Measurements from ENCODE around the gene FRMPD4. TPM values are rescaled to one million over a fixed set of nuclear protein-coding genes. Genes with fewer than 3 reads are reported as not detected.

FRMPD4 gene
- total RNA-seq, 1 donor, result 1.8 TPM

DNA sequence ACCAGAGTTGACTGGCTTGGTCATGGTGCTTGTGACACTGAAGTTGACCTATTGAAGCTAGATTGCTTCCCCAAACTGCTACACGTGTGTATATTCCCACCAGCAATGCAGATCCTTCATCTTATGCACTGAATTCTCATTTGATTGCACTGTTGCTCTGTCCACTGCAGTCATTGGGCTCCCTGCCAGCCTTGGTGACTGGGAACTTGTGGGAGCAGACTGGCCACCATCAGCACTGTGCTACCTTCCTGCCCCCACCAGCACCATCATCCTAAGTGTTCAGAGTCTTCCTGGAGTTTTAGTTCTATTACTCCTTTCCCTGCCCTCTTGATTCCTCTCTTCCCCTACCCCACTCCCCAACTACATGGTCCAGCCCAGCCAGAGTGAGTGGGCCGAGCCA is 535.2 kb downstream of the FRMPD4 start:
- TF ChIP-seq, protein P1, sequence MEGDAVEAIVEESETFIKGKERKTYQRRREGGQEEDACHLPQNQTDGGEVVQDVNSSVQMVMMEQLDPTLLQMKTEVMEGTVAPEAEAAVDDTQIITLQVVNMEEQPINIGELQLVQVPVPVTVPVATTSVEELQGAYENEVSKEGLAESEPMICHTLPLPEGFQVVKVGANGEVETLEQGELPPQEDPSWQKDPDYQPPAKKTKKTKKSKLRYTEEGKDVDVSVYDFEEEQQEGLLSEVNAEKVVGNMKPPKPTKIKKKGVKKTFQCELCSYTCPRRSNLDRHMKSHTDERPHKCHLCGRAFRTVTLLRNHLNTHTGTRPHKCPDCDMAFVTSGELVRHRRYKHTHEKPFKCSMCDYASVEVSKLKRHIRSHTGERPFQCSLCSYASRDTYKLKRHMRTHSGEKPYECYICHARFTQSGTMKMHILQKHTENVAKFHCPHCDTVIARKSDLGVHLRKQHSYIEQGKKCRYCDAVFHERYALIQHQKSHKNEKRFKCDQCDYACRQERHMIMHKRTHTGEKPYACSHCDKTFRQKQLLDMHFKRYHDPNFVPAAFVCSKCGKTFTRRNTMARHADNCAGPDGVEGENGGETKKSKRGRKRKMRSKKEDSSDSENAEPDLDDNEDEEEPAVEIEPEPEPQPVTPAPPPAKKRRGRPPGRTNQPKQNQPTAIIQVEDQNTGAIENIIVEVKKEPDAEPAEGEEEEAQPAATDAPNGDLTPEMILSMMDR (IDR thresholded peaks at IDR 0.05; ENCODE audit: extremely low read depth, low read depth, low read length), result no peak
- no peaks in the 10 kb centered on the region for H3K36me3 ChIP-seq (ENCODE audit: insufficient read depth, low read length)
- H3K27ac ChIP-seq (ENCODE audit: low read depth, low read length), result no peak overlapping the region
- H3K9me3 ChIP-seq (ENCODE audit: low read depth, low read length), result peaks cover 2% of the 10 kb centered on the region
- H3K79me2 ChIP-seq (ENCODE audit: insufficient read depth, low read length), result no peaks in the 10 kb centered on the region
- H4K20me1 ChIP-seq (ENCODE audit: insufficient read depth, low read length), result no peaks in the 10 kb centered on the region
- no peak overlapping the region for H2AFZ ChIP-seq (ENCODE audit: low read length)
- no peaks in the 10 kb centered on the region for H3K27me3 ChIP-seq (ENCODE audit: insufficient read depth, low read length)
- DNase-seq (ENCODE audit: insufficient read length, low spot score, missing footprints), result no peak
- H3K4me2 ChIP-seq (ENCODE audit: insufficient read depth, low read length), result no peak overlapping the region
- H3K4me1 ChIP-seq (ENCODE audit: insufficient read depth, low read length), result no peaks in the 10 kb centered on the region
- H3K4me3 ChIP-seq (ENCODE audit: insufficient read depth, low read length), result no peak overlapping the region

DNA sequence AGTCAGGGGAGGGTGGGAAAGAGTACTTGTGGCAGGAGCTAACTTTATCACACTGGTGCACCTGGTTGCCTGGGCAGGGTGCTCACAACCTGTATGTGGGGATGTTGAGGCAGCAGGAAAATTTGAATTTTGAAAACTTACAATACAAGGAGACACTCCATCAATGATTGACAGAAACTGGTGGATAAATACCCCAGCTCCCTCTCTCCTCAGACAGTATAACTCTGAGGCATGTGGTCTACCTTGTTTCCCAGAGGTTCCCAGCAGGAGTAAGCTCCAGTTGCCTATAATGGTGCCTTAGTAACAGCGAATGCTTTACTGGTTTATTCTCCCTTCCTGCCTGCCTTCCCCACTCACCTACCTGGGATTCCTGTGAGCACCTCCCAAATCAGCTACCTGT is 541.2 kb downstream of the FRMPD4 start:
- Histone ChIP-seq H3K27ac (ENCODE audit: low read depth, low read length) (no peak overlapping the region), H2AFZ (ENCODE audit: low read length) (no peak overlapping the region), H3K9me3 (ENCODE audit: low read depth, low read length) (no peaks in the 10 kb centered on the region), H3K4me3 (ENCODE audit: insufficient read depth, low read length) (no peak overlapping the region), H3K79me2 (ENCODE audit: insufficient read depth, low read length) (no peaks in the 10 kb centered on the region), H4K20me1 (ENCODE audit: insufficient read depth, low read length) (no peaks in the 10 kb centered on the region), H3K27me3 (ENCODE audit: insufficient read depth, low read length) (no peaks in the 10 kb centered on the region), H3K36me3 (ENCODE audit: insufficient read depth, low read length) (no peaks in the 10 kb centered on the region), H3K4me1 (ENCODE audit: insufficient read depth, low read length) (no peaks in the 10 kb centered on the region), H3K4me2 (ENCODE audit: insufficient read depth, low read length) (no peak overlapping the region)
- DNase-seq (ENCODE audit: insufficient read length, low spot score, missing footprints), result no peak
- TF ChIP-seq, protein P1 (IDR thresholded peaks at IDR 0.05; ENCODE audit: extremely low read depth, low read depth, low read length), result no peak

DNA sequence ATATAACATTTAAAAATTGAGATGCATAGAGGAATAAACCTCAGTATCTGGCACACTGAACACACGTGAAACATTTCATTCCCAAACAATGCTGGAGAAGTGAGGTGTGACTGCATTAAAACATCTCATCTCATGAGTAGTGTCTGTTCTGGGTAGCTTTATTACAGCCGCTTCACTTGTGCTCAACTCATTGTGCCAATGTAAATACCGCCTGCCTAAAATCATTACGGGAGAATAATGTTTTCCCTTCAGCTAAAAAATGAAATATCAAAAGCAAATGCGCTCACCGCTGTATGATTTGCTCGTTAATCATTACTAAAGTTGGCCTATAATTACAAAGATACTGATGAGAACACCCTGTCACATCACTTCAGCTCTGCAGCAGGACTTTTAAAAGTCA is 542.8 kb downstream of the FRMPD4 start:
- no peak for DNase-seq (ENCODE audit: insufficient read length, low spot score, missing footprints)
- TF ChIP-seq, protein P1 (IDR thresholded peaks at IDR 0.05; ENCODE audit: extremely low read depth, low read depth, low read length), result no peak
- Histone ChIP-seq H4K20me1 (ENCODE audit: insufficient read depth, low read length) (no peaks in the 10 kb centered on the region), H3K36me3 (ENCODE audit: insufficient read depth, low read length) (no peaks in the 10 kb centered on the region), H2AFZ (ENCODE audit: low read length) (no peak overlapping the region), H3K27ac (ENCODE audit: low read depth, low read length) (no peak overlapping the region), H3K79me2 (ENCODE audit: insufficient read depth, low read length) (no peaks in the 10 kb centered on the region), H3K4me3 (ENCODE audit: insufficient read depth, low read length) (no peak overlapping the region), H3K9me3 (ENCODE audit: low read depth, low read length) (no peaks in the 10 kb centered on the region), H3K4me1 (ENCODE audit: insufficient read depth, low read length) (no peaks in the 10 kb centered on the region), H3K4me2 (ENCODE audit: insufficient read depth, low read length) (no peak overlapping the region), H3K27me3 (ENCODE audit: insufficient read depth, low read length) (no peaks in the 10 kb centered on the region)

DNA sequence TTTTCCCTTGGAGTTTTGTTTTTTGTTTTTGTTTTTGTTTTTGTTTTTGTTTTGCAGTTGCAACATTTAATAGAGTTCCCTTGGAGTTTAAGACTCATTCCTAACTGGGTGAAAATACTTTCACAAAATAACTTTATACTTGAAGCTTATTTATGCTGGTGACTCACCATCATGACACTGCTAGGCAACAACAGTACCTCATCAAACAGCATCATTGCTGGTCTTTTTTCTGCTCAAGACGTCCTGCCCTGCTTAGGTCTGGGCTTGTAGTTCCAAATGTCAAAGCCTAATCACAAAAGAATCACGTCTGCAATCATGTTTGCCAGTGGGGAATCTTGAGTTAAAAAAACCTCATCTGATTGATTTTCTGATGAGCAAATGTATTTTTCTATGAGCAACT is 547.3 kb downstream of the FRMPD4 start:
- H3K27me3 ChIP-seq (ENCODE audit: insufficient read depth, low read length), result no peaks in the 10 kb centered on the region
- no peak overlapping the region for H3K4me3 ChIP-seq (ENCODE audit: insufficient read depth, low read length)
- no peaks in the 10 kb centered on the region for H3K79me2 ChIP-seq (ENCODE audit: insufficient read depth, low read length)
- no peak for DNase-seq (ENCODE audit: insufficient read length, low spot score, missing footprints)
- TF ChIP-seq, protein P1 (IDR thresholded peaks at IDR 0.05; ENCODE audit: extremely low read depth, low read depth, low read length), result no peak
- H3K4me1 ChIP-seq (ENCODE audit: insufficient read depth, low read length), result no peaks in the 10 kb centered on the region
- no peak overlapping the region for H2AFZ ChIP-seq (ENCODE audit: low read length)
- H3K27ac ChIP-seq (ENCODE audit: low read depth, low read length), result no peak overlapping the region
- no peaks in the 10 kb centered on the region for H3K36me3 ChIP-seq (ENCODE audit: insufficient read depth, low read length)
- no peaks in the 10 kb centered on the region for H3K9me3 ChIP-seq (ENCODE audit: low read depth, low read length)
- H4K20me1 ChIP-seq (ENCODE audit: insufficient read depth, low read length), result no peaks in the 10 kb centered on the region
- H3K4me2 ChIP-seq (ENCODE audit: insufficient read depth, low read length), result no peak overlapping the region

Measured in osteoblast (primary cell).